Right hindlimb (tissue), 1 donor: ENCODE results near the gene TOM1L1.

Experiments
- DNase-seq: peaks from one replicate; pipeline ENCODE4 v3.0.0-alpha.2; 2018

The TOM1L1 gene

DNA sequence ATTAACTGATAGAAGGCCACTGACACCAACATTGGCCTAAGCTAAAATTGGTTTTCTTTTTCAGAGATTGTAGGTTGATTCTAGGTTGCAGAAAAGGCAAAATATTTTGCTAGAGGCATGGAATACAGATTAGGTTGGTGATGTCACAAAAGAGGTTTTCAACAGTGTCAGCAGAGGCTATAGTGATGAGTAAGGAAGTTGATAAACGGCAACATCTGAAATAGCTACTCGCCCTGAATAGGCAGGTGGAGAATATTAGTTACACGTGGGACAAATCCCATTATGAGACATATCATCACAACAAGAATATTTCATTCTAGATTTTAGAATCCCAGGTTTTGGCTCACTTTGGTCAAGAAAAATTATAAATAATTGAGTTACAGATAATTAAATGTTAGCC is 1.5 kb upstream of the TOM1L1 start:
- no peak for DNase-seq

DNA sequence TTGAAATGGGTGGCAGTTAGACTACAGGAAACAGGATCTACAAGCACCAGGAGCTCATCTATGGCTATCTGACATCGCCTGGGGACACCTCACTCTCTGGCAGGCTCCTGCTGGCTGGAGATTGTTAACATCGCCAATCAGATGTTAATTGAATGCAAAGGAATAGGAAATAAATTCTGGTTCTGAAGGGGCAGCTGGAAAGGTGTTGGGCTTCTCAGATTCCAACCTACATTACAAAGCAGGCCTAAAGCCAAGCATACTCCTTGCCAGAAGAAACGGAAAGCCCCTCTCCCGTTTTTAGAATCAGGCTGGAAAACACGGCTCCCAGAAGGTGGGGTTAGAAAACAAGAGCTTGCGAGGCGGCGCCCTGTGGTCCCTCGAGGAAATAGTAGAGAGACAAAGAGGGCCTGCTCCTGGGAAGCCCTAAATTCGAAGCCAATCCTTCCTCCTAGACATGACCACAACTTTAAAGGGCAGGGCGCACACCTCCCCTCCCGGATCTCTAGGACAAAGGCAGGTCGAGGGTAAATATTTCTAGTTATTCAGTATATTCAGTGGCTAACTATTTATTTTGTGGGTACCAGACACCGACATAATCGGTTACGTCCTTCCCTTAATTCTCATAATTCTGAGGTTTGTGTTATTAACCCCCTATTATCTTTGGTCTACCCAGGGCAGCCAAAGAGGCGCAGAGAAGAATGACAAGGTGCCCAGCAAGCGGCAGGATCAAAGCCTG is 763 bp upstream of the TOM1L1 start:
- DNase-seq, result no peak

- DNase-seq, result no peak
These were observed 674 bp downstream of the TOM1L1 start for GRCh38 chr17:54901230-54901822.

DNA sequence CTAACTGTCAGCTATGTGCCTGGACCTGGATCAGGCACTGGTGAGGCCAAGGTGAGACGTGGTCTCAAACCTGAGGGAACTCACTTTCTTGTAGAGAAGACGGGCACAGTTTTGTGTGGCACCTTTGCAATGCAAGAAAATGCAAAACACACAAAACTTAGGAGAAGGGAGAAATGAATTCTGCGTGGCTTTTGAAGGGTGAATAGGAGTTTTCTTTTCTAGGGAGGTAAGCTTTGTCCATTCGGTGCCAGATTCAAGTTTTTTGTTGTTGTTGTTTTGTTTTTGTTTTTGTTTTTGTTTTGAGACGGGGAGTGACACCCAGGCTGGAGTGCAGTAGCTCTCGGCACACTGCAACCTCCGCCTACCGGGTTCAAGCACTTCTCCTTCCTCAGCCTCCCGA is 1.4 kb downstream of the TOM1L1 start:
- no peak for DNase-seq

GRCh38 chr17:54902611-54903010 is 2.0 kb downstream of the TOM1L1 start:
- no peak for DNase-seq

DNA sequence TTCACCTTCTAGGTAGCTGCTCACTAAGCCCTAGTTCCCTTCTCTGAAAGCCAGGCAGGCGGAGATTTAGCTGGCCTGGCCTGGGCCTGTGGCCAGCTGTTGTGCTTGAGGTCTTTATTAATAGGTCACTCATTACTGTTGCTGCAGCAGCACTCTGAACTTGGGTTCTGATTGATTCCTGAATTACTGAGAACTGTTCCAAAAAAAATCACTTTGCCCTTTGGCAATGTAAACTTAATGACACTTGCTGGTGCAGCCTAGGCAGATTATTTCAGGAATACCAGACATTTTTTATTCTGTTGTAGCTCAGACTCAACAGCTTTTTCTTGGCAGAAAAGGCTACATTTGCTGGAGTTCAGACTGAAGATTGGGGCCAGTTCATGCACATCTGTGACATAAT is 2.7 kb downstream of the TOM1L1 start:
- peak; percentile 49 for DNase-seq

DNA sequence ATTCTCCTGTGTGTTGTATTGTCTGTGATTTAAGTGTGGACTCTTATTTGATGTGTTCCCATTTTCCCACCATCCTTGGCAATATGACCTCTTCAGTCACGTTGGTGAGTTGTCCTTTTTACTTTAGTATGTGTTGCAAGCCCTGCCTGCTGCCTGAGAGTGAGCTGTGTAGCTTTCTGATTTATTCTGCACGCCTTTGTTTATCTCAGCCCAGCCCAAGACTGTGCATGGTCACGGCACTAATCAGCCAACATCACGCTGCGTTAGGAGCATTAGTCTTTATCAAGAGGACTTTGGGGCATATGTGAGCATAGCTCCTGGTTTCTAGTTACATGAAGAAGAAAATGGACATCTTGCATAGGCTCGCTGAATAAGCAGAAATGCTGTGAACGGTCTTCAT is 6.0 kb downstream of the TOM1L1 start:
- DNase-seq, result no peak

DNA sequence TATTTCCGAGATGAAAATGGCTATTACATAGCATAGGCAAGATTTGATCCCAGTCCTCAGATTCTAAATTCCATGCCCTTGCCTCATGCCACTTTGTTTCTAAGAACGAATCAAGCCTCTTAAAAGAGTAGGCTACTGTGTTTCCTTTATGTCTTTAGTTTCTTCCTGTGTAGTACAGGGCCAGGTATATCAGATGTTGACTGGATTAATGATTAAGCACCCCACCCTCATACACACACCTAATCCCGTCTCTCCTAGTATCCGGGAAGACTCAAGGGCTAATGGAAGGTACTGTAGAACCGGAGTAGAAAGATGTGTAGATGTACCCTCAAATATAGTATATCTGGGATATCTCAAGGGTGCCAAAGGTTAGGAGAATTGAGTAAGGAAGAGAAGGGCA is 6.7 kb downstream of the TOM1L1 start:
- no peak for DNase-seq

DNA sequence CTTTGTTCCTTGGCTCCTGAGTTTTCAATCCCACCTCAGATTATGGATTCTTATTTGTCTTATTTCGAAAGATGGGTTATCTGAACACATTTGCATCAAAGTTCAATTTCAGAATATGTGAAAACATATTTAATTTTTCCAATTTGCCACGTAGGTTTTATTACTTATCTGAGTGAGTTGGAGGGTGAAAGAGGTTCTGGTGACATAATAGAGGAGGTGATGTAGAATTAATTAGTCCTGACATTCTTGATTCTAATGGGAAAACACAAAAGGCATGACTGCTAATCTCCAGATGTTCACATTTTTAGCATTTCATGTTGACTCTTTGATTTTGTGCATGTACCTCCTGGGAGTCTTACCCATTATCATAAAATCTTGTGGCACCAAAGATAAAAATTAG is 9.1 kb downstream of the TOM1L1 start:
- DNase-seq, result no peak

- DNase-seq, result no peak
These were observed 16.1 kb downstream of the TOM1L1 start for GRCh38 chr17:54916721-54917120.

DNA sequence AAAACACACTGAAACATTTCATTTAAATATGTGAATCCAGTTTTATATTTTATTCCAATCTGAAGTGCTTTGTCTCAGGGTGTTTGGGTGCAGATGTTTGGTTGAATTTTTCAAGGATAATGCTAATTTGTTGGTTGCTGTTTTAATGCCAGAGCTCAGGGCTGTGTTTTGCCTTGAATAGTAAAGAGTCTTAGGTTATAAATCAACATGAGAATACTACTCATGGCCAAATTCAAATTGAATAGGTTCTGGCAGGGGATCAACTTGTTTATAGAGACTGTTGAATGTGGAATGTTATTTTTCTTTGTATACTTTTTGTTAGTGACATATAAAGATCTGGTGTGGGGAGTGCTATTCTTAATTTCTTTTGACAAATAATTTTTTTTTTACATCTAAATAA is 18.8 kb downstream of the TOM1L1 start:
- DNase-seq, result no peak

GRCh38 chr17:54920819-54921218 is 20.2 kb downstream of the TOM1L1 start:
- no peak for DNase-seq

DNA sequence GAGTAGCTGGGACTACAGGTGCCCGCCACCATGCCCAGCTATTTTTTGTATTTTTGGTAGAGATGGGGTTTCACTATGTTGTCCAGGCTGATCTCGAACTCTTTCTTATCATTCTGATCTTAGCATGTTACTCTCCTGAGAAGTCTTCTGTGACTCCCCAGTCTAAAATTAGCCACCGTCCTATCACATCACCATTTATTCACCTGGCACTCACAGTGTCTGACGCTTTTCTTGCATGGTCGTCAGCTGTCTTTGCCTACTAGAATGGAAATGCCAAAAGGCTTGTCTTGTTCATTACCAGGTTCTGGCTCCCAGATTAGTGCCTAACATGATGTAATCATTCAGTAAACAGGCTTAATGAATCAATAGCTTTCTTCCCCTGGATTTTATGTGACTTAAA is 23.8 kb downstream of the TOM1L1 start:
- DNase-seq, result no peak

GRCh38 chr17:54927525-54927924 is 26.9 kb downstream of the TOM1L1 start:
- no peak for DNase-seq

DNA sequence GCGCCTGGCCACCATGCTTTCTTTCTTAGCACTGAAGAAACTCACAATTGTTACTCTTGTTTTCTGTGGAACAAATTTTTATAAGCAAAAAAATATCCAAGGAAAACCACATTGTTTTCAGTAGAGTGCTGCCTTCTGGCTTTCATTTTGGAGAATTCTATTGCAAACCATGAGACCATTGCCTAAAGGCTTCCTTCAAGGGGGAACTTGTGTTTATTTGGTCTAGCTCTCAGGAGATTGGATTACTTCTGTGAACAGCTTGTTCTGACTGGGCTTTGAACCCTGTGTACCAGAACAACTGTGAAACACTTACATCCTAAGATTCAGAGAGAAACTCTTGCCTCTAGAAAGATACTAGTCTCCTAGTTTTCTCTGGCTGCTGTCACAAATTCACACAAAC is 32.1 kb downstream of the TOM1L1 start:
- DNase-seq, result no peak

DNA sequence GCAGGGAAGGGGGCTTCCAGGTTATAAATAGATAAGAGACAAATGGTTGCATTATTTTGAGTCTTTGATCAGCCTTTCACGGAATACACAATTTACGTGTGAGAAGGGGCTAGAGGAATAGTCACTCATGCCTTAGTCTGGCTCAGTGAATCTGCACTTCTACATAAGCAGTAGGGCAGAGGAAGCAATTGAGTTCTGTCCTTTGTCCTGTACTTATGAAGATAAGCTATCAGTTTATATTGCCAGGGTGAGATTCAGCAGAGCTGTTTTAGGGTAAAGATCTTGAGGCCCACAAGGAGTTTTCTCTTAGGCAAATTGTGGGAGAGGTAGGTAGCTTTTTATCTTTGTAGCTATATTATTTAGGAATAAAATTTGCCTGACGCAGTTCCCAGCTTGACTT is 33.3 kb downstream of the TOM1L1 start:
- DNase-seq, result no peak

DNA sequence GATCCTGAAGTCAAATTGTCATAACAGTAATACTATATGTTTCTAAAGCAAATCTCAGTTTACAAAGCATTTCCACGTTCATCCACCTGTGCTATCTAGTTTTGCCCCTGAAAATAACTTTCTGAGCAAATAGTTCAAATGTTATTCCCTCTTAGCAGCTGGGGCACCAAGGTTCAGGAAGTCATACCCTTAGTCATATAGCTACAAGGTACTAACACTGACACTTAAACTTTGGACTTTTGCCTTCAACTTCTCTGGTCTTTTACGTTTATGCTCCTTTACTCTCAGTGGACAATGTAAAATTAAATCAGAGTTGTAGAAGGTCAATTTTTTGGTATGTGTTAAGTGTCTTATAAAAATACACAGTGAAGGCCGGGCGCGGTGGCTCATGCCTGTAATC is 34.8 kb downstream of the TOM1L1 start:
- no peak for DNase-seq

- no peak for DNase-seq
These were observed 36.4 kb downstream of the TOM1L1 start for GRCh38 chr17:54937018-54937417.

- DNase-seq, result no peak
These were observed 36.8 kb downstream of the TOM1L1 start for GRCh38 chr17:54937426-54937825.

- no peak for DNase-seq
These were observed 40.6 kb downstream of the TOM1L1 start for GRCh38 chr17:54941285-54941684.

GRCh38 chr17:54944796-54945195 is 44.1 kb downstream of the TOM1L1 start:
- DNase-seq, result no peak

DNA sequence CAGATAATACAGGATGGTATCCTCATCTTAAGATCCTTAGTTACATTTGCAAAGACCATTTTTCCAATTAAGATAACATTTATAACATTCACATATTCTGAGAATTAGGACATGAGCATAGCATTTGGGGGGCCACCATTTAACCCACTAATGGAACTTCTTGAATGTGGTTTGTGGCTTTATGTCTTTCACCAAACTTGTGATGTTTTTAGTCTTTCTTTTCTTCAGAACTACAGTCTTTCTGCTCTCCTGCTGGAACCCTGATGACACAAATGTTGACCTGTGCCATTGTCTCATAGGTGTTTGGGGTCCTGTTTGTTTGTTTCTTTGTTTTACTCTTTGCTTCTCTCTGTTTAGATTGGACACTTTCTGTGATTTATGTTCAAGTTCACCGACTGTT is 44.6 kb downstream of the TOM1L1 start:
- no peak for DNase-seq

GRCh38 chr17:54945671-54946070 is 45.0 kb downstream of the TOM1L1 start:
- DNase-seq, result no peak

DNA sequence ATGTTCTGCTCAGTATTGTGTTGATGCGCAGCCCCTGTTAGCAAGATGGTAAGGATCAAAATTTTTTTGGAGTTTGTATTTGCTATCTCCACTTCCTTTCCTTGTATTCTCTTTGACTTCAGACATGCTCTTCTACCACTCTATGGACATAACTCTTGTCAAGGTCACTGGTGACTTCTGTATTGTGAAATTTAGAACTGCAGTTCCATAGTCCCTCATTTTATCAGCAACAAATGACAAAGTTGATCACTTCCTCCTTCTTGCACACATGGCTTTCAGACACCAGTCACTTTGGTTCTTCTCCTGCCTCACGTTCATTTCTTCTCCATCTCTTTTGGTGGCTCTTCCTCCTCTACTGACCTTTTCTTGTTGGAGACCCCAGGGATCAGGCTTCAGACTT is 46.7 kb downstream of the TOM1L1 start:
- no peak for DNase-seq

DNA sequence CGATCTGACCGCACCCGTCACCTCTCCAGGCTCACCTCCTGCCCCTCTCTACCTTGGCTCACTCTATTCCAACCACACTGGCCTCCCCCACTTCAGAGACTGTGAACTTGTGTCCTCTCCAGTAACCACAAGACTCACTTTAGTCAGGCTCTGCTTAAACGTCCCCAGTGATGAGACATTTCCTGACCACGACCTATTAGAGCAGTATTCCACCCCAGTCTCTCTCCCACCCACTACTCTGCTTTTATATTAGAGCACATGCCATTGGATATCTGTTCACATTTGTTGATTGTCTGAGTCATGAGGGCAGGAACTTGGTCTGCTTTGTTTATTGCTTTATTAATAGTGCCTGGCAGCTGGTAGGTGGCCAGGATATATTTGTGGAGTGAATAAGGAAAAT is 47.7 kb downstream of the TOM1L1 start:
- DNase-seq, result no peak
